Fibroblast of mammary gland (primary cell): Measurements from ENCODE around the gene TRPM5.

Experiments
- DNase-seq: peaks from one replicate; pipeline ENCODE4 v3.0.0-alpha.2; 2010; ENCODE audit warnings: low read depth
- H3K4me3 ChIP-seq: 2 replicates; pipeline ENCODE4 v1.5.1; 2011; ENCODE audit warnings: low read depth, mild to moderate bottlenecking, low read length, moderate library complexity; ENCODE audit not compliant: control insufficient read depth
- TF ChIP-seq, protein P1 (sequence below): conservative IDR thresholded peaks from 2 replicates; pipeline ENCODE4 v1.5.1; 2011; ENCODE audit warnings: low read depth, low read length, inconsistent platforms; ENCODE audit not compliant: control insufficient read depth, insufficient read depth

Gene TRPM5

DNA sequence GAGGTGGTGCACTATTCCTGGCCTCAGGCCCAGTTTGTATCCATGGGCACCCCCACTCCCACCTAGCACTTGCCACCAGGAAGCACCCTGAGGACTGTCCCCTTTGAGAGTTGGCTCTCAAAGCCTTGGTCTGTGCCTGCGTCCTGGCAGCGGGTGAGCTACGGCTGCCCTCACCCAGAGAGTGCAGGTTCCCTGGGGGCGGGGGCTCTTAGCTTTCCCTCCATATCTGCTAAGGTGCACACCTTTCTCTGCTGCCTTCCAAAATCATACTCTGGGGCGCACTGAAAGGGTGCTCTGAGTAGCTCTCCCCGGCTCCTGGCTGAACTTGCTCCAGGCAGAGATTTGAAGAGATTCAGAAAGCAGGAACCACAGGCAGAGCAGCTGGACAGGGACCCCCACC lies 7.6 kb upstream of the TRPM5 start:
- TF ChIP-seq, protein P1, sequence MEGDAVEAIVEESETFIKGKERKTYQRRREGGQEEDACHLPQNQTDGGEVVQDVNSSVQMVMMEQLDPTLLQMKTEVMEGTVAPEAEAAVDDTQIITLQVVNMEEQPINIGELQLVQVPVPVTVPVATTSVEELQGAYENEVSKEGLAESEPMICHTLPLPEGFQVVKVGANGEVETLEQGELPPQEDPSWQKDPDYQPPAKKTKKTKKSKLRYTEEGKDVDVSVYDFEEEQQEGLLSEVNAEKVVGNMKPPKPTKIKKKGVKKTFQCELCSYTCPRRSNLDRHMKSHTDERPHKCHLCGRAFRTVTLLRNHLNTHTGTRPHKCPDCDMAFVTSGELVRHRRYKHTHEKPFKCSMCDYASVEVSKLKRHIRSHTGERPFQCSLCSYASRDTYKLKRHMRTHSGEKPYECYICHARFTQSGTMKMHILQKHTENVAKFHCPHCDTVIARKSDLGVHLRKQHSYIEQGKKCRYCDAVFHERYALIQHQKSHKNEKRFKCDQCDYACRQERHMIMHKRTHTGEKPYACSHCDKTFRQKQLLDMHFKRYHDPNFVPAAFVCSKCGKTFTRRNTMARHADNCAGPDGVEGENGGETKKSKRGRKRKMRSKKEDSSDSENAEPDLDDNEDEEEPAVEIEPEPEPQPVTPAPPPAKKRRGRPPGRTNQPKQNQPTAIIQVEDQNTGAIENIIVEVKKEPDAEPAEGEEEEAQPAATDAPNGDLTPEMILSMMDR, result no peak
- DNase-seq, result no peak
- H3K4me3 ChIP-seq, result no peak overlapping the region

DNA sequence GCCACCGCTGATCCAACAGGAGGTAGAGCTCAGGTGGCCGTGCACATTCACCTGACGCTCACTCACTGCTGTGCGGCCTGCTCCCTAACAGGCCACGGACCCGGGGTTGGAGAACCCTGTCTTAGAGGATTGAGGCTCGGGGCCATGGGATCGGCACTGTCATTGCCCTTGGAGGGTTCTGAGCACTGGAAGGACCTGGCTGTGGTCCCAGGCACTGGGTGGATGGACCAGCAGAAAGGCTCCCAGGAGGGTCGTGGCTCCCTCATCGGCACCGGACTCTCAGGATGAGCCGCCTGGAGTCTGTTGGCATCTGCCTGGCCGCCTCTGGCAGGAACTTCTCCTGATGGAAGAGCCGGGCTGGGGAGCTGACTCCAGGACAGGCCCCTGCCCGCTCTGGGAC lies 7.0 kb upstream of the TRPM5 start:
- TF ChIP-seq, protein P1, result no peak
- no peak for DNase-seq
- no peak overlapping the region for H3K4me3 ChIP-seq

DNA sequence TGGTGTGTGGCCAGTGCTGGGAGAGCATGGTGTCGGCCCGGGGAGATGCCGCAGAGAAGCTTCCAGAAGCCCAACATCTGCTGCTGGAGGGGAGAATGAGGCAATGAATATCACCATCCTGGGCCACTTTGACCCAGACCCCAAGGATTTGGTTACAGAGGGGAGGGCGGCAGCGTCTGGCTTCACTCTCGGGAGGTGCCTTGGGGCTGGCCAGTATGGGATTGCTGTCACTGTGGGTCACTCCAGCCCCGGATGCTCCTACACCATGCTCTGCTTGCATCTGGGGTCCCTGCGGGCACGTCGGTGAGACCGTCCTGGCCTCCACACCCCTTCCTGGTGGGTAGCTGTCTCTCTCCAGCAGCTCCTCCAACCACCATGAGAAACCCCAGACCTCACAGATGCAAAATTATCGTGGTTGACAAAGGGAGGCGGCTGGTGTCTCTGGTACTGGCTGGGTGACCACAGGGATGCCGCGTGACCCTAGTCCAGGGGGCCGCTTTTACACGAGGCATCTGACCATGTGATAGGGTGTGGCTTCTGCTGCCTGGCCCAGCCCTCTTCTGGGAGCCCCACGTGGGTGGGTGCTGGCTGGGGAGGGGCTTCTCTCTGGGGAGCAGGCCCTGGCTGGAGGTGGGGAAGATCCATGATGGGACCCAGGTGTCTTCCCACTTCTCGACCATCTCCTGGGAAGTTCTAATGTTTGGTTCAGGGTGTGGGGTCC lies 6.2 kb upstream of the TRPM5 start:
- TF ChIP-seq, protein P1, result no peak
- DNase-seq, result no peak
- H3K4me3 ChIP-seq, result no peak overlapping the region

DNA sequence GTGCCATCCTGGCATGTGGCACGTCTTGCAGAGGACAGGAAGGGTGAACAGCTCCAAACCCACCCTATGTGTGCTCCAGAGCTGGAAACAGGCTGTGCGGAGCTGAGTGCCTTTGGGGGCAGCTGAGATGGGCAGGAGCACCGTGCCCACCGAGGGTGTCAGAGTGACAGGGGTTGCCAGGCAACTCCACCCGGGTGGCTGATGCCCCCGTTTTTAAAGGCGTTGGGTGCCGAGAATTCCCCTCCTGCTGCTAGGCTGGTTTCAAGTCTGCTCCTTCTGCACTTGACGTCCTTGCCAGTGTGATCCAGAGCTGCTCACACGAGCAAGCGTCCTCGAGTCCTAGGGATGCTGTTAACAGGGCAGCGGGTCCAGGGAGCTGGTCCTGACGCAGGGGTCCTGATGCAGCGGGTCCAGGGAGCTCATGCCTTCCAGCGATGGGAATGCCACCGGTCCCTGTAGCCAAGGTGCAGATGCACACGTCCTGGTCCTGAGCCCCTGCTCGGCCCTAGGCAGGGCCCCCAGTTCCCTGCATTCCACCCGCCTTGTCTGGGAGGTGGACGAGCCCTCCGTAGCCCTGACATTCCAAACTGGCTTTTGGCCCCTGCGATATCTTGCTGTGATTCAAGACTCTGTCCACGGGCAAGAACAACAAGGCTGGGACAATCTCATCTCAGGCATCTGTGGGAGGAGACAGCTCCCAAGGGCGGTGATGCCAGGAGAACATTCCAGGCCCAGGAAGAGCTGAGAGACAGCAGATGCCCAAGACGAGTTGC lies 5.4 kb upstream of the TRPM5 start:
- H3K4me3 ChIP-seq, result no peak overlapping the region
- no peak for DNase-seq
- TF ChIP-seq, protein P1, result no peak

DNA sequence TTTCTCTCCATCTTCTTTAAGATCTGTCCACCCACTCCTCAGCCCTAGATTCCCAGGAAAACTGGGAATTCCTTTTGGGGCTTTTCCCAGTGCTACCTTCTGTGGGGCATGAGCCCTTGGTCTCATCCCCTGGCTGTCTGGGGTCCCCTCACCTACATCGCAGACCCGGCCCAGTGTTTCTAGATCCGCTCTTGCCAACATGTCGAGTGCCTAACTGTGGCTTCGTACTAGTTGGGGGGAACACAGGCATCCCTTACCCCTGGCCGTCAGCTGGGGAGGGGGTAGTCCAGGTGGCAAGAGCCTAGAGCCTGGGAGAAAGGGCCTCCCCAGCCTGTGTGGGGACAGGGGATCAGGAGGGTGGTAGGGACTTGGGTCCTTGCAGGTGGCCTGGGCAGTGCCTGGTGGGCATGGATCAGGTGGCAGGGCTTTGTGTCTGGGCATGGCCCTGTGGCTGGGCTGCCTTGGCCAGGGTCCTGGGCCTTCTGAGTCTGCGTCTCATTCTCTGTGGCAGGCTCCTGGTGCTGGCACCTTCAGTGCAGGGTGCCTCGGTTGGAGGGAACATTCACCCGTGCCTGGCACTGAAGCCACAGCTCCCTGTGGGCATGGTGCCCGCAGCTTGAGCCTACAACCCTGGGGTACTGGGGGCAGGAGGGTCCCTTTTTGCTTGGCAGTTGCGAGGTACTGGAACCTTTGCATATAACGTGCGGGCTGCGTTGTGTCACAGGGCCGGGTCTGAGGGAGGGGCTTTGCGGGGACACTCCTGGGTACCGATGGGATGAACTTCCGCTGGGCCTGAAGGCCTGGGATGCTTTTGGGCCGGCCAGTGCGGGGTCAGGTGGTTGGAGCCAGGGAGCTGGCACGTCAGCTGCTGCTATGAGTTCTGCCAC lies 4.6 kb upstream of the TRPM5 start:
- no peak overlapping the region for H3K4me3 ChIP-seq
- TF ChIP-seq, protein P1, result no peak
- DNase-seq, result no peak

DNA sequence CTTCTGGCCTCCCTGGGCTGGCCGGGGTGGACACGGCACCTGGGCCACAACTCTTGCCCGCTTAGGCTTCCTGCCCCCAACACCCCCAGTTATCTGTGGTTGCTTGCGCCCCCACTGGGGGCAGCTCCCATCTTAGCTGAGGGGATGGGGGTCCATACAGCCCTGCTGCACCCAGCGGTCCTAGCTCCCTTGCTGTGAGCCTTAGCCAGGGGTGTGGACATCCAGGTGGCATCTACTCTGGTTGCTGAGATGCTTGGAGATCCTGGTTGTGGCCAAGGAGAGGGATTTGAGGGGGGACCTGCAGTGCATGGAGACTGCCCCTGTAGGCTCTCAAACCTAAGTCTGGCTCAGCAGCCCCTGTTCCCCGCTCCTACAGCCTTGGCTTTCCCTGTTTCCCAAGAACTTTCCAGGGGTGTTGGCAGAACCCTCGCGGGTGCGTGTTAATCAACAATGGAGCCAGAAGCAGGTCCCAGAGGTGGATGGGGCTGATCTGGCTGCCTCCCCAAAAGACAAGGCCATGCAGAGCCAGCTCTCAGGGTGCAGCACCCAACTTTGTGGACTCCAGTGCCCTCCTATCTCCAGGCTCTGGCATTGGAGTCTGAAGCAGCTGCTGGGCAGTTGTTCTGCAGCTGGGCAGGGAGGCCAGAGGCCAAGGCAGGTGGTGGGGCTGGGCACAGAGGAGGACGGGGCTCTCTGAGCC lies 3.8 kb upstream of the TRPM5 start:
- TF ChIP-seq, protein P1, result no peak
- H3K4me3 ChIP-seq, result no peak overlapping the region
- DNase-seq, result no peak
